Liver (tissue), 3 donors: ENCODE data around the gene WDR59.

Source experiments
- CTCF ChIP-seq: fragments of 150-350 bp; IDR thresholded peaks from 2 replicates; pipeline ENCODE4 v1.5.1; 2017; ENCODE audit warnings: improper control_type of control experiment, low read depth, low read length; ENCODE audit not compliant: missing input control
- GABPA ChIP-seq, 2 donors: IDR thresholded peaks in 1 of 2; conservative IDR thresholded peaks in 1 of 2; 2 replicates each; pipeline ENCODE4 v1.6.1; 2016; ENCODE audit warnings: antibody characterized with exemption in 2 of 2, mild to moderate bottlenecking in 1 of 2, moderate library complexity in 1 of 2
- JUND ChIP-seq, 2 donors: IDR thresholded peaks; 2 replicates each; pipeline ENCODE4 v1.6.1; 2016; ENCODE audit warnings: antibody characterized with exemption in 2 of 2
- RAD21 ChIP-seq, 2 donors: IDR thresholded peaks; 2 replicates each; pipeline ENCODE4 v1.6.1; 2016; ENCODE audit warnings: antibody characterized with exemption in 2 of 2, mild to moderate bottlenecking in 2 of 2
- SP1 ChIP-seq: IDR thresholded peaks from 2 replicates; pipeline ENCODE4 v1.6.1; 2018; ENCODE audit warnings: antibody characterized with exemption, mild to moderate bottlenecking
- YY1 ChIP-seq: IDR thresholded peaks from 2 replicates; pipeline ENCODE4 v1.6.1; 2016; ENCODE audit warnings: antibody characterized with exemption, mild to moderate bottlenecking
- donor health status: healthy.
- donor health status: healthy.

- TF ChIP-seq JUND (IDR thresholded peaks at IDR 0.05) = no peak
- TF ChIP-seq CTCF = no peak
- no peak for TF ChIP-seq SP1
- no peak for TF ChIP-seq RAD21 (IDR thresholded peaks at IDR 0.05)
- TF ChIP-seq YY1 = no peak
- no peak for TF ChIP-seq GABPA (IDR thresholded peaks at IDR 0.05 in 1 of 2, conservative IDR thresholded peaks at IDR 0.05 in 1 of 2)
Observed at GRCh38 chr16:74975591-74975990, 9.3 kb downstream of the WDR59 start.
